K562 (cell line): ENCODE data around the gene PPP1R14C. TPM values are rescaled to one million over a fixed set of nuclear protein-coding genes. Genes with fewer than 3 reads are reported as not detected.

Experiments used
- AFF1 ChIP-seq, 2 experiments: fragments of 450-650 bp; IDR thresholded peaks; 2 replicates each; pipeline ENCODE4 v1.6.1; 2018; ENCODE audit warnings: mild to moderate bottlenecking in 2 of 2, low read depth in 1 of 2; ENCODE audit not compliant: partially characterized antibody in 2 of 2
- ARID3B ChIP-seq: fragments of 250-450 bp; sonication (Bioruptor Pico); IDR thresholded peaks from 2 replicates; pipeline ENCODE4 v1.4.0; 2020; ENCODE audit warnings: borderline replicate concordance
- ATF3 ChIP-seq, 2 experiments: fragments of 450-650 bp in 1 of 2; sonication (generic) in 1 of 2; formaldehyde crosslinking in 1 of 2; IDR thresholded peaks in 1 of 2; conservative IDR thresholded peaks in 1 of 2; 2 replicates each; pipeline versions ENCODE4 v1.6.1 to v1.8.1; 2016 to 2023; ENCODE audit warnings: mild to moderate bottlenecking in 2 of 2, moderate library complexity in 2 of 2, inconsistent platforms in 1 of 2, missing genetic modification reagents in 1 of 2
- E2F6 ChIP-seq, 2 experiments: IDR thresholded peaks; 2 replicates each; pipeline ENCODE4 v1.6.1; 2011; ENCODE audit warnings: borderline replicate concordance in 1 of 2, control low read depth in 1 of 2, low read depth in 1 of 2, low read length in 1 of 2, mild to moderate bottlenecking in 1 of 2, mixed read lengths in 1 of 2, moderate library complexity in 1 of 2; ENCODE audit not compliant: insufficient read depth in 1 of 2, insufficient read length in 1 of 2, poor library complexity in 1 of 2, severe bottlenecking in 1 of 2; ENCODE audit errors: extremely low read depth in 1 of 2
- FOS ChIP-seq: IDR thresholded peaks from 3 replicates; pipeline ENCODE4 v1.6.1; 2011; ENCODE audit not compliant: insufficient read length; ENCODE audit errors: extremely low read depth
- GTF2E2 ChIP-seq: fragments of 200-800 bp; sonication (Bioruptor generic); IDR thresholded peaks from 2 replicates; pipeline ENCODE4 v1.6.1; 2016; ENCODE audit warnings: missing genetic modification characterization, missing compliant biosample characterization
- IRF2 ChIP-seq: sonication (generic); formaldehyde crosslinking; IDR thresholded peaks from 2 replicates; pipeline ENCODE4 v1.8.1; 2022; ENCODE audit warnings: mild to moderate bottlenecking, missing genetic modification reagents
- LARP7 ChIP-seq: fragments of 450-650 bp; IDR thresholded peaks from 2 replicates; pipeline ENCODE4 v1.6.1; 2016
- POLR2A ChIP-seq: fragments of 450-650 bp; conservative IDR thresholded peaks from 2 replicates; pipeline ENCODE4 v1.6.1; 2016
- POLR2G ChIP-seq: fragments of 200-400 bp; formaldehyde crosslinking; IDR thresholded peaks from 2 replicates; pipeline ENCODE4 v1.6.1; 2017; ENCODE audit warnings: low read depth, mild to moderate bottlenecking, antibody characterized with exemption, low read length, moderate library complexity
- POLR3A ChIP-seq: IDR thresholded peaks from 2 replicates; pipeline ENCODE4 v1.6.1; 2011; ENCODE audit warnings: borderline replicate concordance, mild to moderate bottlenecking, moderate library complexity; ENCODE audit not compliant: insufficient read length, insufficient read depth; ENCODE audit errors: extremely low read depth
- RCOR1 ChIP-seq, 2 experiments: IDR thresholded peaks; 2 replicates each; pipeline ENCODE4 v1.6.1; 2012; ENCODE audit warnings: low read depth in 2 of 2, low read length in 2 of 2, borderline replicate concordance in 1 of 2, improper control_type of control experiment in 1 of 2
- SMARCC2 ChIP-seq: fragments of 450-650 bp; IDR thresholded peaks from 2 replicates; pipeline ENCODE4 v1.6.1; 2017; ENCODE audit warnings: antibody characterized with exemption, moderate library complexity, mild to moderate bottlenecking, low read depth
- SMARCE1 ChIP-seq: fragments of 450-650 bp; IDR thresholded peaks from 2 replicates; pipeline ENCODE4 v1.7.1; 2016; ENCODE audit warnings: mild to moderate bottlenecking
- TBP ChIP-seq: optimal IDR thresholded peaks from 2 replicates; pipeline ENCODE3; 2011; ENCODE audit warnings: low read depth, low read length, improper control_type of control experiment
- ZBTB7A ChIP-seq: IDR thresholded peaks from 2 replicates; pipeline ENCODE4 v1.6.1; 2011; ENCODE audit warnings: low read depth, mild to moderate bottlenecking, low read length, moderate library complexity, borderline replicate concordance; ENCODE audit not compliant: control insufficient read depth
- ZNF175 ChIP-seq: fragments of 200-800 bp; sonication (Bioruptor generic); IDR thresholded peaks from 2 replicates; pipeline ENCODE4 v1.6.1; 2016; ENCODE audit warnings: low read depth, mild to moderate bottlenecking, missing genetic modification characterization, missing compliant biosample characterization
- ZNF583 ChIP-seq: fragments of 250-450 bp; sonication (Bioruptor Pico); IDR thresholded peaks from 2 replicates; pipeline ENCODE4 v1.4.0; 2020
- ZNF717 ChIP-seq: fragments of 250-450 bp; sonication (Bioruptor Pico); IDR thresholded peaks from 2 replicates; pipeline ENCODE4 v1.5.0; 2021
- polyA plus RNA-seq, 8 experiments: library from polyadenylated mRNA; depleted of rRNA in 4 of 8; stranded (reverse) in 5 of 8; unstranded in 3 of 8; fragments of >200 nt; fragmentation: Nextera tagmentation in 2 of 8; fragmentation: Illumina TruSeq in 1 of 8; extraction: Ambion mirVana in 2 of 8; extraction: Trizol in 1 of 8; gene quantifications; 2 replicates each; pipeline versions ENCODE4 v1.2.1 to v1.2.3, GENCODE V29; 2011 to 2014; ENCODE audit warnings: inconsistent platforms in 1 of 8, missing spikeins in 1 of 8
- total RNA-seq, 7 experiments: library from RNA; depleted of rRNA in 6 of 7; stranded (reverse); fragments of >200 nt in 6 of 7; fragmentation: Illumina TruSeq in 2 of 7; extraction: Trizol in 2 of 7; gene quantifications; 2 replicates each; pipeline versions ENCODE4 v1.2.1 to v1.2.3, GENCODE V29; 2011 to 2021; ENCODE audit warnings: low replicate concordance in 1 of 7

PPP1R14C gene
- total and polyA plus RNA-seq, 9 of the 15 experiments (the other 6 are each of a cell fraction or from before 2014, with no cell fraction given), result 4.5 to 16.6 (median 11.9) TPM

GRCh38 chr6:150269857-150270223 is 127.0 kb downstream of the PPP1R14C start (continued):
- TF ChIP-seq ZBTB7A, result no peak
- peak; percentile 62; the same call in 1 of the 2 replicates for TF ChIP-seq SMARCC2
- peak; percentile 93 for TF ChIP-seq ATF3 (IDR thresholded peaks at IDR 0.05)
- TF ChIP-seq ATF3 (CRISPR knock-in tag; conservative IDR thresholded peaks at IDR 0.05), result no peak
- TF ChIP-seq ARID3B (CRISPR knock-in tag), result no peak
- peak; percentile 23 to 57; a peak in 3 of 4 replicates for TF ChIP-seq RCOR1 (IDR thresholded peaks at IDR 0.05; ENCODE audit: borderline replicate concordance in 1 of 2, low read depth in 2 of 2, low read length in 2 of 2)
- no peak for TF ChIP-seq LARP7
- TF ChIP-seq IRF2, result no peak
- no peak for TF ChIP-seq GTF2E2 (tag)
- no peak for TF ChIP-seq TBP
- TF ChIP-seq AFF1 (IDR thresholded peaks at IDR 0.05; ENCODE audit: low read depth in 1 of 2, partially characterized antibody in 2 of 2), result peak in 1 of 2 experiments; percentile 51
- TF ChIP-seq ZNF717 (CRISPR knock-in tag), result no peak
- TF ChIP-seq POLR2A, result no peak; the same call in 1 of the 2 replicates
- TF ChIP-seq ZNF175 (CRISPR knock-in tag), result 0 out of 2 replicates have a peak, but pooled peaks have one; percentile 45
- peak in 1 of 2 experiments; percentile 24 for TF ChIP-seq E2F6 (IDR thresholded peaks at IDR 0.05; ENCODE audit: borderline replicate concordance in 1 of 2, extremely low read depth in 1 of 2, insufficient read depth in 1 of 2, insufficient read length in 1 of 2, low read depth in 1 of 2, low read length in 1 of 2, poor library complexity in 1 of 2, severe bottlenecking in 1 of 2)
- TF ChIP-seq POLR3A, result no peak
- TF ChIP-seq ZNF583 (CRISPR knock-in tag), result no peak
- TF ChIP-seq POLR2G, result no peak
- TF ChIP-seq SMARCE1, result peak; percentile 91
- TF ChIP-seq FOS, result peak; percentile 55
